Left ventricle myocardium inferior (tissue), 1 donor: Measurements from ENCODE around the gene NCBP3. TPM values are rescaled to one million over a fixed set of nuclear protein-coding genes. Genes with fewer than 3 reads are reported as not detected.

Experiments
- DNase-seq: peaks from one replicate; pipeline ENCODE4 v3.0.0-alpha.2; 2020
- H3K27ac ChIP-seq: fragments of 200-600 bp; replicated peaks from 2 replicates; pipeline ENCODE4 v1.8.0; 2021
- H3K27me3 ChIP-seq: fragments of 200-600 bp; 2 replicates; pipeline ENCODE4 v1.8.0; 2021; ENCODE audit warnings: low read depth
- H3K36me3 ChIP-seq: fragments of 200-600 bp; 2 replicates; pipeline ENCODE4 v1.8.0; 2021
- H3K4me1 ChIP-seq: fragments of 200-600 bp; 2 replicates; pipeline ENCODE4 v1.8.0; 2021
- H3K4me3 ChIP-seq: fragments of 200-600 bp; 2 replicates; pipeline ENCODE4 v1.8.0; 2021; ENCODE audit warnings: mild to moderate bottlenecking, moderate library complexity
- H3K9me3 ChIP-seq: fragments of 200-600 bp; replicated peaks from 2 replicates; pipeline ENCODE4 v1.8.0; 2021
- intact Hi-C: fragments of 100-400 bp; cut with micrococcal nuclease; formaldehyde crosslinking; loops from one replicate; pipeline ENCODE4 v1.11.0; 2022
- total RNA-seq: library from RNA; stranded (reverse); fragmentation: NEBNext Ultra II Directional; extraction: Animal tissue kit (Norgen Biotek cat#: 25700); gene quantifications from one replicate; pipeline ENCODE4 v1.2.1, GENCODE V29; 2021
- TF ChIP-seq, protein P1 (sequence below): fragments of 200-600 bp; IDR thresholded peaks from 2 replicates; pipeline ENCODE4 v1.8.0; 2021; ENCODE audit warnings: antibody characterized with exemption, mild to moderate bottlenecking, borderline replicate concordance
- donor health status: DM: no; HTN: yes; CAD: no; lungs with severe emphysema.

NCBP3 gene
- total RNA-seq, 1 donor from 2014 or later, result 18.2 TPM

DNA sequence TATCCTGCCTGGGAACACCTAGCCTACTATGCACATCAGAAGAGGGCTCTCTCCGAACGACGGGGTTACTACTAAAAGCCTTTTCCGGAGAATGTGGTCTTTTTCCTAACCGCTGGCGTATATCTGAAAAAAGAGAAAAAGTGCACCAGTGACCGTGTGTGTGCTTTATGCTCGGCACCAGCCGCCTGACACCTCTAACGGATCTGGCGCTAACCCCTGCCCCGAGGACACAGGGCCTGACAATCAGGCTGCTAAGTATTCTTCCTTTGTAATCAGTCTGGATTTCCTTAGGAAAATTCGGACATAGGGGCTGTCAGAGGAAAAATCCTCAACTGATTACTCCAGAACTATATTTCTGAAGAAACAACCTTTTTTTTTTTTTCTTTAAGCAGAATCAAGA is 31.7 kb downstream of the NCBP3 start:
- Histone ChIP-seq H3K4me3 (no peak overlapping the region), H3K27ac (no peak overlapping the region), H3K4me1 (peaks cover 8% of the 10 kb centered on the region), H3K27me3 (no peaks in the 10 kb centered on the region), H3K9me3 (no peaks in the 10 kb centered on the region), H3K36me3 (peaks cover 100% of the 10 kb centered on the region)
- DNase-seq, result no peak
- intact Hi-C loops, result no loop called here
- TF ChIP-seq, protein P1, sequence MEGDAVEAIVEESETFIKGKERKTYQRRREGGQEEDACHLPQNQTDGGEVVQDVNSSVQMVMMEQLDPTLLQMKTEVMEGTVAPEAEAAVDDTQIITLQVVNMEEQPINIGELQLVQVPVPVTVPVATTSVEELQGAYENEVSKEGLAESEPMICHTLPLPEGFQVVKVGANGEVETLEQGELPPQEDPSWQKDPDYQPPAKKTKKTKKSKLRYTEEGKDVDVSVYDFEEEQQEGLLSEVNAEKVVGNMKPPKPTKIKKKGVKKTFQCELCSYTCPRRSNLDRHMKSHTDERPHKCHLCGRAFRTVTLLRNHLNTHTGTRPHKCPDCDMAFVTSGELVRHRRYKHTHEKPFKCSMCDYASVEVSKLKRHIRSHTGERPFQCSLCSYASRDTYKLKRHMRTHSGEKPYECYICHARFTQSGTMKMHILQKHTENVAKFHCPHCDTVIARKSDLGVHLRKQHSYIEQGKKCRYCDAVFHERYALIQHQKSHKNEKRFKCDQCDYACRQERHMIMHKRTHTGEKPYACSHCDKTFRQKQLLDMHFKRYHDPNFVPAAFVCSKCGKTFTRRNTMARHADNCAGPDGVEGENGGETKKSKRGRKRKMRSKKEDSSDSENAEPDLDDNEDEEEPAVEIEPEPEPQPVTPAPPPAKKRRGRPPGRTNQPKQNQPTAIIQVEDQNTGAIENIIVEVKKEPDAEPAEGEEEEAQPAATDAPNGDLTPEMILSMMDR, result no peak

DNA sequence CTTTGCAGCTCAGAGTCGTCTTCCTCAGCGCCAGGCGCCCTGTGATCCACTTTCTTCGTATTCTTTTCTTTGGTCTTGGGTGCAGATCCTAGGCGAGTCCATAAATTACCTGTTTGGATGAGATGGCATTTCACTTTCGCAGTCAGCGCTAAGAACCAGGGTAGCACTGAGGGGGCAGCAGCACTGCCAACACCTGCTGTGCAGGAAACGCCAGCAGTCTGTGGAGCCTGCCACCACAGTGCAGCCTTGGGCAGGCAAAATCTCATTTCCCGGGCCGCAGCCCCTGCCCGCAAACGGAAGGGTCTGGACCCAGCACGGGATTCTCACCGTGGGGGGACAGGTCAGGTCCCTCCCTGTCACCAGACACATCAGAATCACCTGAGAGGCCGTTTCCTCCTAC is 32.9 kb downstream of the NCBP3 start:
- H3K4me3 ChIP-seq, result no peak overlapping the region
- no peak overlapping the region for H3K27ac ChIP-seq
- TF ChIP-seq, protein P1, result no peak
- H3K4me1 ChIP-seq, result no peaks in the 10 kb centered on the region
- peaks cover 100% of the 10 kb centered on the region for H3K36me3 ChIP-seq
- intact Hi-C loops, result no loop called here
- DNase-seq, result no peak
- H3K27me3 ChIP-seq, result no peaks in the 10 kb centered on the region
- no peaks in the 10 kb centered on the region for H3K9me3 ChIP-seq

- TF ChIP-seq, protein P1, result no peak
- Histone ChIP-seq H3K4me3 (no peak overlapping the region), H3K27me3 (no peaks in the 10 kb centered on the region), H3K4me1 (no peaks in the 10 kb centered on the region), H3K36me3 (peaks cover 100% of the 10 kb centered on the region), H3K9me3 (no peaks in the 10 kb centered on the region), H3K27ac (no peak overlapping the region)
- intact Hi-C loops, result no loop called here
- DNase-seq, result no peak
Observed at GRCh38 chr17:3812771-3813170, 33.3 kb downstream of the NCBP3 start.

GRCh38 chr17:3812284-3812683 is 33.8 kb downstream of the NCBP3 start:
- Histone ChIP-seq H3K27me3 (no peaks in the 10 kb centered on the region), H3K36me3 (peaks cover 100% of the 10 kb centered on the region)
- intact Hi-C loops, result no loop called here

GRCh38 chr17:3810019-3810418 is 36.0 kb downstream of the NCBP3 start:
- H3K4me3 ChIP-seq, result no peak overlapping the region
- no peaks in the 10 kb centered on the region for H3K4me1 ChIP-seq
- no peaks in the 10 kb centered on the region for H3K9me3 ChIP-seq
- H3K36me3 ChIP-seq, result peaks cover 90% of the 10 kb centered on the region
- H3K27ac ChIP-seq, result no peak overlapping the region
- DNase-seq, result no peak
- H3K27me3 ChIP-seq, result no peaks in the 10 kb centered on the region
- intact Hi-C loops, result no loop called here
- TF ChIP-seq, protein P1, result no peak

More at GRCh38 chr17:3812284-3812683, 33.8 kb downstream of the NCBP3 start:
- H3K27ac ChIP-seq, result no peak overlapping the region
- no peak overlapping the region for H3K4me3 ChIP-seq
- no peak for DNase-seq
- H3K9me3 ChIP-seq, result no peaks in the 10 kb centered on the region
- H3K4me1 ChIP-seq, result no peaks in the 10 kb centered on the region
- TF ChIP-seq, protein P1, result no peak

- TF ChIP-seq, protein P1, result no peak
Observed at GRCh38 chr17:3809135-3809534, 36.9 kb downstream of the NCBP3 start.

More at GRCh38 chr17:3809135-3809534, 36.9 kb downstream of the NCBP3 start:
- Histone ChIP-seq H3K27me3 (no peaks in the 10 kb centered on the region), H3K9me3 (no peaks in the 10 kb centered on the region), H3K4me1 (no peaks in the 10 kb centered on the region), H3K36me3 (peaks cover 81% of the 10 kb centered on the region), H3K4me3 (no peak overlapping the region), H3K27ac (no peak overlapping the region)
- intact Hi-C loops, result no loop called here
- no peak for DNase-seq
